HG03103 (cell line): ENCODE results near the gene CST6.
"Not testable (repeated sequence)": the region's sequence is repeated elsewhere in the genome, so short reads cannot be mapped to it uniquely, and the experiment has no call there.

Experiments
- ATAC-seq: cut with Tn5 transposase; IDR thresholded peaks from one replicate; pipeline ENCODE4 v1.9.1; 2021; ENCODE audit warnings: low read depth; ENCODE audit not compliant: unreplicated experiment

CST6 gene

DNA sequence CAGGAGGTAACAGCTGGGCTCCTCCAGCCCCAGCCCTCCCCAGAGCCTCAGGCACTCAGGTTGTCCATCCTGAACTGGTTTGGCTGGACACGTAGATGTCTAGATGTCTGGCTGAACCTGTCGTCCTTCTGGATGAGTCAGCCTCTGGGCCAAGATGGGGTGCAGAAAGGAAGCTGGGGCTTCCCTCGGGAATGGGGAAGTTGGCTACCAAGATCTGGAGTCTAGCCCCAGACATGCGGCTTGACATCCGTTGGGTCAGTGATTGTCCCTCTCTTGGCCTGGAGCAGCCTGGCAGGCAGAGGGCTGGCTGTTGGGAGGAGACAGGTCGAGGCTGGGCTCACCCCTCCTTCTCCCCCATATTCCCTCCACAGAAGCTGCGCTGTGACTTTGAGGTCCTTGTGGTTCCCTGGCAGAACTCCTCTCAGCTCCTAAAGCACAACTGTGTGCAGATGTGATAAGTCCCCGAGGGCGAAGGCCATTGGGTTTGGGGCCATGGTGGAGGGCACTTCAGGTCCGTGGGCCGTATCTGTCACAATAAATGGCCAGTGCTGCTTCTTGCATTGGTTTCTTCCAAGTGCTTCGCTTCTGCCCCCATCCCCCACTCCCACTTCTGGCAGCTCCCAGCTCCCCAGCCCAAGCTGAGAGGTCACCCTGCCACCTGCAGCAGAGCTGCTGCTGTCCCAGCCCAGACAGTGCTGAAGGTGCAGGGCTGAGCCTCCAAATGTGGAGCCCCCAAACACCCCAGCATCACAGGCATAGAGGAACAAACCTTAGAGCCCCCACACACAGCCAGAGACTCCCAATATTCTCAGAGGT lies 1.3 kb downstream of the CST6 start:
- no peak for ATAC-seq

DNA sequence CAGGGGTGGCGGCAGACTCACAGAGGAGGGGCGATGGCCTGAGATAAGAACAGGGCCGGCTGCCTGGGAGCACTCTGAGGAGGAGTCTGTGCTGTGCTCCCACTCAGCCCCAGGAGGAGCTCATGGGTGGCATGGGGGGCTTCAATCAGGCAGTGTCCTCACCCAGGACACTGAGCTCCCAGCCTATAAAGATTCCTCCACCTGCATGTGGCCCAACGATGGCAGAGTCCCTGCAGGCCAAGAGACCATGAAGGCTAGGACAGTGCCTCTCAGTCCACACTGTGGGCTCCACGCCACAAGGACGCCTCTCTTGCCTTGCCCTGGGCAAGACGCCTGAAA lies 1.9 kb downstream of the CST6 start:
- ATAC-seq = no peak

DNA sequence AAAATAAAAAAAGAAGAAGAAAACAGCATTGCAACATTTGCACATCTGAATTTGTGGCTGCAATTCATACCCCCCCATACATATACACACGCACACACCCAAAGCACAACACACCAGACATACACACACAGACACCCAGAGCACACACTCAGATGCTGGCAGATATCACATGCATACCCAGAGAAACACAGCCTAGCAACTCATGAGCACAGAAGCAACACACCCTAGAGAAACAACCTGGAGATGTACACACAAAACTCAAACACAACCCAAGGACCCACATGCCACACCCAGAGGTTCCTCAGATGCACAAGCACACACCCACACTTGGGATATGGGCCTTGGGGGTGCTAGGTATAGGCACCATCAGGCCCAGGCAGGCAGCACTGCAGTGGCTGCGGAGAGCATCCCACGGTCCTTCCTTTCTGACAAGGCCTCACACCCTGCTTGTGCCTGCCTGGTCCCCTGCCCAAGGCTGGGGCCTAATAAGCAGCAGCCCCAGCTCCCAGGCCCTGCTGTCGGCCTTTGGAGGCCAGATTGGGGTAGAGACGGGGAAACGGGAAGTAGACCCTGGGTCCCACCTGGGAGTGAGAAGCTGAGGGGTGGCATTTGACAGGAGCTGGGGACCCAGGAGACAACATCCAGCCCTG lies 3.1 kb downstream of the CST6 start:
- no peak for ATAC-seq

DNA sequence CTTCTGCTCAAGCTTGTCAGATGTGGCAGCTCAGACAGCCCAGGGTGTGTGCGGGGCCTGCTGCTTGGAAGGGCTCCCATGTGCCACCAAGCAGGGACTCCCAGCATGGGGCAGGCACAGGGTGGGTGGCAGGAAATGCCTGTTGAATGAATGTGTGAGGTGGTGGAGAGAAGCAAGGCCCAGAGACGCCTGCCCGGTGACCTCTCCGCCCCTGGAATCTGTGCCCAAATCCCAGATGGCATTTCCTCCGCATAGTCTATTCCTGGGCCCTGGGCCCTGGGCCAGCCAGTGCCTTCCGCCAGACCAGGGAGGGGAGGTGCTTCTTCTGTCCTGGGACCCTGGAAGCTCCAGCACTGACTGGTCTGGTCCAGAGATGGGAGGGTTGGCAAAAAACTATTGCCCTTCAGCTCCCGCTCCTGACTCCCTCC lies 3.7 kb downstream of the CST6 start:
- ATAC-seq = no peak

DNA sequence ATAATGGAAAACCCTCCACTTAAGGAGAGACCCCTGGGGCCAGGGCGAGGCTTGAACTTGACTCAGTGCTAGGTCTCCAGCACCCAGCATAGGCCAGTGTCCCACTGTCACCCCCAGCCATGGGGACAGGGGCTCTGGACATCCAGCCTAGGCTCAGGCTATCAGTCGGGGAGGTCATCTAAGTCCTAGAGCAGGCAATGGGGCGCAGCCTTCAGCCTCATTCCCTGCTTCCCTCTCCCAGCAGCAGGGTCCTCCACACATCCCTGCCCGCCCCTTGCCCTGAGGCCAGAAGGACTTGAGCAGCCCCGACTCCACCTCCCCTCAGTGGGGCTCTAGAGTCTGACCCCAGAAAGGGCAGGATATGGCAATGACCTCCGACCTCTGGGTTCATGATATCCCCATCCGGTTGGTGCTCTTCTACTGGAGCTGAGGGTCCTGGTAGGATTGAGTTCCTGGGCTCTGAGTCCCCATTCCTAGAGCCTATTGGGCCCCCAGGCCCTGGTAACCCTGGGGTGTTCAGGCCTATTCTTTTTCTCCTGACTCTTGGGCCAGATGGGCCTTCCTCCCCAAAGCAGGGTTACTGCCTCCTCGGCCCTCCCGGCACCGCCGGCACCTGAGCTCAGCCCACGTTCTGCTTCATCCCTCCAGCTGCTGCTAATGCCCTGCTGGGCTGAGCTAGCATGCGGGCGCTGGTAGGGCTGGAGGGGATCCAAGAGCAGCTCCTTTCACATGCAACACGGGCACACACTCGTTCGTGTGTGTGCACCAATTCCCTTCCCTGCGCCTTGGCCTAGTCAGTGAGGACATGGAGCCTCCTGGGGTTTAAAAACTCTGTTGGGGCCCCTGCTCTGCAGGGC lies 4.4 kb downstream of the CST6 start:
- no peak for ATAC-seq

DNA sequence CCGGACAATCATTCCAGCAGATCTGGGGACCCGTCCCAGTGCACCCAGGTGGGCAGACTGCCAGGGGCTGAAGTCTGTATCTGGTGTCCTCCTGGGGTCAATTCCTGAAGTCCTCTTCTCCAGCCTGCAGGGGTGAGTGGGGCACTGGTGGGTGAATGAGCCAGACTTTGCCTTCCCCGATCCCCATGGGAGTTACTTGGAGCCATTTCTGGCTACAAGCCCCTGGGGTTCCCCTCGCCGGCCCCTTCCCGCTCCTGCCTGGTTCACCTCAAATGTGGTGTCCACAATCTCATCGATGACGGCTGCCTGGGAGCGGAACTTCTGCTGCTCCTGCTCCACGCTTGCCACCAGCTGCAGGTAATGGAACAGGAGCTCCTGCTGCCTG lies 5.0 kb downstream of the CST6 start:
- ATAC-seq = no peak

DNA sequence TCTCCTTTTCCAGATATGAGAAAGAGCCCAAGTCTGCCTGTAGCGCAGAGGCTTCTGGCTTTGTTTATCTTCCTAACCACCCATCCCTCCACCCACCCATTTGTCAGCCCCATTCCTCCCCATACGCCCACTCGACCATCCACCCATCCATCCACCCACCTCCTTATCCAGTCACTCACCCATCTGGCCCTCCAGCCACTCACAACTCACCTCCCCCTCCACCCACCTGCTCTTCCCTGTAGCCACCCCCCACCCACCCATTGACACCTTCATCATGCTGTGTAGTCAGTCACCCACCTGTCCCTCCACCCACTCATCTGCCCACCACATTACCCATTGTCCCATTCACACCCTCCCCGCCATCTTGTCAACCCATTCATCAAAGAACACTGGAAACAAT lies 5.5 kb downstream of the CST6 start:
- no peak for ATAC-seq

DNA sequence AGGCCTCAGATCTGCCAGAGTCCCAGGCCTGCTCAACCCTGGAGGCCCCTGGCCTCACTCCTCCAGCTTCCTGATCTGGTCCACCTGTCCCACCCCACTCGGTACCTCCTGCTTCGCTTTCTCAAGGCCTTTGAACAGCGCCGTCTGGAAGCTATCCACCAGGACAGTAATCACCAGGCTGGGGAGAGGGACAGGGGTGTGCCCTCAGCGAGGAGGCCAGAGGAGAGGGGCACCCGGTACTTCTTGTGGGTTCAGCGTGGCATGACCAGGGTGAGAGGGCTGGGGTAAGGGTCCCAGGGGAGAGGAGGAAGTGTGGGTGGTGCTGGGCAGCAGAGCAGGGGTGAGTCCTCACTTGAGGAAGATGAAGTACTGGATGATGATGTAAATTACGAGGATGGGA lies 8.4 kb downstream of the CST6 start:
- no peak for ATAC-seq

DNA sequence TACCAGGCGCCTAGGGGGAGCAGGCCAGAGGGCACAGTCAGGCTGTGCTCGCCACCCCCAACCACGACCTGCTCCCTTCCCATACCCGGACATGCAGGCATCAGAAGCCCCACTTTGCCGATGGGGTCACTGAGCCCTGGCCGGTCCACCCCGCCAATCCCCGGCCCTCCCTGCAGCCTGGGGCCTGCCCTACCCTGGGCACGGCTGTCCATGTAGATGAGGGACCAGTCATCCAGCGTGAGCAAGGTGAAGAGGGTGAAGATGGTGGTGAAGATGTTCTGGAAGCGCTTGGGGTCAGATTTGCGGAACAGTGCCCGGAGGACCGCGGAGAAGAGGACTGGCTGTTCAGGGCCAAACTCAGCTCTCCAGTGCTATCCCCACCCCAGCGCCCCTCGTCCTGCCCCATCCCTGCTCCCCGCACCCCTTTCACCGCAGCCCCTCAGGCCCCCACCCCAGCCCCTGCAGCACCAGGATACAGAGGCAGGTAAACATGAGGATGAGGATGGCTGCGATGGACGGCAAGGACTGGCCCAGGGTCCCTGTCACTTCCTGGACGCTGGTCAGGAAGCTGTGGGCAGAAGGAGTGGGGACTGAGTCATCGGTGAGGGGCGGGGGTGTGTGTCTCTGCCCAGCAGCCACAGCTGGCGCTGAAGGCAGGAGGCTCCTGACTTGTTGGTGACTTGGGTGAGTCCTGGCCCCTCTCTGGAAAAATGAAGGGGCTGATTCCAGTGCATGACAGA lies 9.0 kb downstream of the CST6 start:
- no peak for ATAC-seq

DNA sequence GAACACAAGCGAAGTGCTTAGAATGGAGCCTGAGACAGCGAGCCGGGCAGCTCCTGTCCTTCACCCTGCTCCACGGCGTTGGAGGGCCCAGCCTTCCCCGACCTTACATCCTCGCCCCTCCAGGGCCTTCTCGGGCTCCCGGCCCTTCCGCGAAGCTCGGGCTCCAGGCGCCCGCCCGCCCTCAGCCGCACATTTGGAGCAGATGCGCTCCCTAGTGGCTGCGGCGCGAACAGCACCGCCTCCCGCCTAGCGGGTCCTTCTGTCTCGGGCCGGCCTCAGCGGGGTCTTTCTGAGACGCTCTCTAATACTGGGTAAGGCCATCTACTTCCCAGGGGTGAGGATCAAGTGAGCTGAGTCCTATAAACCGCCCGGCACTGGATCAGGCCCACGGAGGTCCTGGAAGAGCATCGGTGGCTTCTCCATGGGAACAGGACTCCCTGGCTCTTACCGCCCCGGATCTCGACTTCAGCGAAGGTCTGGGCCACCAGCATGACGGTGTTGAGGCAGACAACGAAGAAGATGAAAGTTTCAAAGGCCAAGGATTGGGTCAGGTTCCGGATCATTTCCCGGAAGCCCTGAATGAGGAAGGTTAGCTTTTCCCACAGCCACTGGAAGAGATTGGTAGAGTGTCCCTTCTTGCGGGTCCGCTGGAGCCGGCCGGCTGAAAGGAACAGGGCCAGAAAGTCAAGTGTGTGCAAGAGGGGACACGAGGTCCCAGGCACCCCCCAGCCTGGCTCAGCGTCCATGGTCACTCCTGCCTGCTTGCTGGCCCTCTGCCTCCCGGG lies 10.8 kb downstream of the CST6 start:
- ATAC-seq = no peak

DNA sequence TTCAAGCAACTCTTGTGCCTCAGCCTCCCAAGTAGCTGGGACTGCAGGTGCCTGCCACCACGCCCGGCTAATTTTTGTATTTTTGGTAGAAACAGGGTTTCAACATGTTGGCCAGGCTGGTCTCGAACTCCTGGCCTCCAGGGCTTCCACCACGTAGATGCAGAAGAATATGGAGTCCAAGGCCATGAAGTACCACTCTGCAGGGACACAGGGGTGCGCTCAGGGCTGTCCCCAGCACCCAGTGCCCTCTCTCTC lies 11.3 kb downstream of the CST6 start:
- not testable (repeated sequence) for ATAC-seq

DNA sequence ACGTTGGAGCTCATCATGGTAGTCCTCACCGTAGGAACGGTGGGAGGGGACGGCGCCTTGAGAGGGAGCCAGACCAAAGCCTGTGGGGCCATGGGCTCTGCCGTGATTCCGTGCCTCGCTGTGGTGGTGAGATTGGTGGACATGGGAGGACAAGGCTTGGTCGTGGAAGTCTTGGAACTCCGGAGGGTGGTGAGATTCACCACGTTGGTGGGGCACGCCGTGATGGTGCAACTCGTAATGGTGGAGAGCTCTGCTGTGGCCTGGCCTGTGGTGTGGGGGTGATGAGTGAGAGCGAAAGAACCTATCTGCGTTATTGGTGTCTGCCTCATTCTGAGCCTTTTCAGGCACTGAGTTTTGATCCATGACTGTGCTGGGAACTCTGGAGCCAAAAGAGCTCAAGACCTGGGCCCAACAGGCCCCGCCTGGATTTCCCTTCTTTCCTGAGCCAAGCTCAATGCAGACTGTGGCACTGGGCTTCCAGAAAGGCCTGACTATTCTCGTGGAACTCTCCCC lies 14.3 kb downstream of the CST6 start, which contains the start of gene CATSPER1:
Gene CATSPER1 (minus strand): TSS at position 463 of the 513 bp plus-strand sequence. CDS start 100 bp downstream, at position 363.
- no peak for ATAC-seq

DNA sequence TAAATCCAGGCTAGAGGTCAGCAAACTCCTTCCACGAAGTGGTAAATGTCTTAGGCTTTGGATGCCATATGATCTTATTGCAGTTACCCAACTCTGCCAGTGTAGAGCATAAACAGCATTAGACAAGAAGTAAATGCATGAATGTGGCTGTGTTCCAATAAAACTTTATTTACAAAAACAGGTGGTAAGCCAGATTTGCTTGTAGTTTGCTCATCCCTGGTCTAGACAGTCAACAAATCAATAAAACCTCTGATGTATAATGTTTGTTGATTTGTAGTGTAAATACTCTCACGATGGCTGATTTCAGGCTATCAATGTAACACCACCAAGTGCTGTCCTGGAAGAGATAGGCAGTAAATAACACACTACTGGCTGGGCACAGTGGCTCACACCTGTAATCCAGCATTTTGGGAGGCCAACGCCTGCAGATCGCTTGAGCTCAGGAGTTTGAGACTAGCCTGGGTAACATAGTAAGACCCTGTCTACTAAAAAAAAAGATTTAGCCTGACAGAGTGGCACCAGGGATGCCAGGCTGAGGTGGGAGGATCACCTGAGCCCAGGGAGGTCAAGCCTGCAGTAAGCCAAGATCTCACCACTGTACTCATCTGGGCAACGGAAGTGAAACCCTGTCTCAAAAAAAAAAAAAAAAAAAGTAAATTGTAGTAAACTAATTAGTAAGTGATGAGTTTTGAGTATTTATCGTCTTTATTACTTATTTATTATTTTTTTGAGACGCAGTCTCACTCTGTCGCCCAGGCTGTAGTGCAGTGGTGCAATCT lies 21.3 kb downstream of the CST6 start:
- ATAC-seq = no peak

DNA sequence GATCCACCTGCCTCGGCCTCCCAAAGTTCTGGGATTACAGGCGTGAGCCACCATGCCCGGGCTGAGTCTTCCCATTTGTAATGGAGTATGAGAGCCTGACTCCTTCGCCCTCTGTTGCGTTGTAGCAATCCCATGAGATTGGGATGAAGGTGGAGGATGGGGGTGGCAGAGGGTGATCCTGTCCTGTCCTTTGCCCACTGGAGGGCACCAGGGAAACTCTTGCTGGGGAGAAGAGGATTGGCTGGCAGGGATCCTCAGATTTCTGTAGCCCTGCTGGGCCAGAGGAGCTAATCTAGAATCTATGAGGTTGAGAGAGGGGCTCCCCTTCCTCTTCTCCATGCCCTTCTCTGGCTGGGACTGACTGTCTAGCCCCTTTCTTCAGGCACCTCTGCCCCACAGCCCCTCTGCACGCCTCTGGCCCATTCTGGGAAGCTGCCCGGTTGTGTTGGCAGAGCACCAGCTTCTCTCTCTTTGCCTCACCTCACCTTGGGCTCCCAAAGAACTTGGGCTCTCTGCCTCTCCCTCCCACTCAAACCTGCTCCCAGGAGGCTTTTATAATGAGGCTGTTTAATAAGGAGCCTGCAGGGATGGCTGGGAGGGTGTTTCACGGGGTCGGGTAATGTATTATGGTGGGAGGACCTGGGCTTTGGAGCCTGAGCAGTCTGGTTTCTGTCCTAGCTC lies 24.0 kb downstream of the CST6 start:
- ATAC-seq = no peak

DNA sequence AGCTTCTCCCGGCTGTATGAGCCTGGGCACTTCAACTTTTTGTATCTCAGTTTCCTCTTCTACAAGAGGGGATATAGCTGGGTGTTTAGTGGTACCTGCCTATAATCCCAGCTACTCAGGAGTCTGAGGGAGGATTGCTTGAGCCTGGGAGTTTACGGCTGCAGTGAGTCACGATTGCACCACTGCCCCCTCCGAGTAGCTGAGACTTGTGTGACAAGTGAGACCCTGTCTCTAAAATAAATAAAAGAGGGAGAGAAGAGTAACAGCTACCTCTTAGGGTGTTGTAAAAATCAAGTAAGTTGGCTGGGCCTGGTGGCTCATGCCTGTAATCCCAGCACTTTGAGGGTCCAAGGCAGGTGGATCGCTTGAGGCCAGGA lies 24.5 kb downstream of the CST6 start:
- no peak for ATAC-seq

DNA sequence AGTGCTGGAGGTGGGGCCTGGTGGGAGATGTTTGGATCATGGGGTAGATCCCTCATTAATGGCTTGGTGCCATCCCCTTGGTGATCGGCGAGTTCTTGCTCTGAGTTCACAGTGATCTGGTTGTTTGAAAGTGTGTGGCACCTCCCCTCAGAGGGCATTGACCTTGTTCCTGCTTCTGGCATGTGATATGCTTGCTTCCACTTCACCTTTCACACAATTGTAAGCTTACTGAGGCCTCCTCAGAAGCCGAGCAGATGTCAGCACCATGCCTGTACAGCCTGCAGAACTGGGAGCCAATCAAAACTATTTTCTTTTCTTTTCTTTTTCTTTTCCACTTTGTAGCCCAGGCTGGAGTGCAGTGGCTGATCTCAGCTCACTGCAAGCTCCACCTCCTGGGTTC lies 25.5 kb downstream of the CST6 start:
- no peak for ATAC-seq

DNA sequence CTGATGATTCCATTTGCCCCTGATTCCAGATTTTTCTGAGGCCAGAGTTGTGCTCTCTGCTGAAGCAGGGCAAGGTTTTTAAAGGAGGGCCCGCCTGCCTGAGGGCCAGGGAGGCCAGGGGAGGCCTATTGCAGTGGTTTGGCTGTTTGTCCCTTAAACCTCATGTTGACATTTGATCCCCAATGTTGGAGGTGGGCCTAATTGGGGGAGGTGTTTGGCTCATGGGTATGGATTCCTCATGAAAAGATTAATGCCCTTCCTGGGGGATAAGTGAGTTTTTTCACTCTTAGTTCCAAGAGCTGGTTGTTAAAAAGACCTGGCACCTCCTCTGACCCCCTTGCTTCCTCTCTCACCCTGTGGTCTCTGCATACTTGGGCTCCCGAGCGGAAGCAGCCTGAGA lies 28.0 kb downstream of the CST6 start:
- no peak for ATAC-seq

DNA sequence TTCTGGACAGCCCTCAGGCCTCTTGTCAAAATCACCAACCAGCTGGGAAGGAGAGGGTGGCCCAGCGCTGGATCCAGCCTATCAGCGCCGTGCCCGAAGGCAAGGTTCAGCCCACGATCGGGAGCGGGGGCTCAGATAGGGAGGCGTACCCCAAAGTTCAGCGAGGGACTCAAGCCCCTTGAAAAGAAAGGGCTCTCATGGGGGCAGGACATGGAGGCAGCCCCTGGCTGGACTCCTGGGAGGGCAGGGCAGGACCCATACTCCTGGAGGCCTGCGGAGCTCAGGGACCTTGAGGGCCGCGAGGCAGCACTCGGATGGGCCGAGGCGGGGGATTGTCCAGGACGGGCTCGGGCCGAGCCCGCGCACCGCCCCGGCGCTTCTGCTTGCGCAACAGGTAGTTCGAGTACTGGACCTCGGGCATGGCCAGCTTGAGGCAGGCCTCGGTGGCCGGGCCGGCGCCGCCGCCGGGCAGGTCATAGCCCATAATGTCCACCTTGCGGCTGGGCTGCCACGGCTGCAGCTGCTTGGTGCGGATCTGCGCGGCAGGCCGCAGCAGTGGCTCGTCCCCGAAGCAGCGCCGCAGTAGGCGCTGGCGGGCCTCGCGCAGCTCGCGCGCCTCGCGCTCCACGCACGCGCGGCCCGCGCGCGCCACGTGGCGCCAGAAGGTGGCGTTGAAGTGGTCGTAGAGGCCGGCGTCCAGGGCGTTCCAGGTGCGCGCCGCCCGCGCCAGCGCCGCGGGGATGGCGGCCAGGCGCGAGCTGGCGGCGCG lies 30.6 kb downstream of the CST6 start:
- no peak for ATAC-seq
